Inferior parietal cortex (tissue), 1 donor: ENCODE data around the gene IRS2.

Source experiments
- DNase-seq: peaks from one replicate; pipeline ENCODE4 v3.0.0-alpha.2; 2016; ENCODE audit errors: extremely low spot score

Gene IRS2

DNA sequence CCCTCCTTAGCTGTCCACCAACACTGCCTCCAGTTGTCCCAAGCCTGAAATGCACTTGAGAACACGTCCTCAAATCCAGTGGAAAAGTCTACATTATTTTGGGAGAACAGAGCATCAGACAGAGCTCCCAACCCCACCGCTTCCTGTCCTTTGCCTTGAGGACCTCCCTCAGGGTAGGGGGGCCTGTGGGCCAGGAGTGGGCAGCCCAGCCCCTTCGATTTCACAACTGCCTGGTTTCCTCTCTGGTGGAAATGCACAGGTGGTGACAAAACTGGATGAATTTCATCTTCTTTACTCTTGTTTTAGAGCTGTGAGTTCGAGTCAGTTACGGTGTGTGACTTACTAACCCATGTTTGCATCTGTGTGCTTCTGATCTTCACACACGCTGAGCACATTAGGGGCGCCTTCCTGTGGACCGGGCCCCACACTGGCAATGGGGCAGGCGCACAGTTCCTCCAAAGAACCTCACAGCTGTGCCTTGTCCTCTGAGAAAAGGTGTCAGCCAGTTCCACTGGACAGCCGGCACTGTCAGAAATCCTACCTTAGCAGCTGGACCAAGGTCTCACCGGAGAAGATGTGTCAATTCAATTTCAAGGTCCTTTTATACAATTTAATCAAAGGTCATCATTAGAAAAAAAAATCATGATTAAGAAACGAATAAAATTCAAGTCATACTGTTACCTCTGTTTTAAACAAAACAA lies 80.2 kb downstream of the IRS2 start:
- DNase-seq = no peak

DNA sequence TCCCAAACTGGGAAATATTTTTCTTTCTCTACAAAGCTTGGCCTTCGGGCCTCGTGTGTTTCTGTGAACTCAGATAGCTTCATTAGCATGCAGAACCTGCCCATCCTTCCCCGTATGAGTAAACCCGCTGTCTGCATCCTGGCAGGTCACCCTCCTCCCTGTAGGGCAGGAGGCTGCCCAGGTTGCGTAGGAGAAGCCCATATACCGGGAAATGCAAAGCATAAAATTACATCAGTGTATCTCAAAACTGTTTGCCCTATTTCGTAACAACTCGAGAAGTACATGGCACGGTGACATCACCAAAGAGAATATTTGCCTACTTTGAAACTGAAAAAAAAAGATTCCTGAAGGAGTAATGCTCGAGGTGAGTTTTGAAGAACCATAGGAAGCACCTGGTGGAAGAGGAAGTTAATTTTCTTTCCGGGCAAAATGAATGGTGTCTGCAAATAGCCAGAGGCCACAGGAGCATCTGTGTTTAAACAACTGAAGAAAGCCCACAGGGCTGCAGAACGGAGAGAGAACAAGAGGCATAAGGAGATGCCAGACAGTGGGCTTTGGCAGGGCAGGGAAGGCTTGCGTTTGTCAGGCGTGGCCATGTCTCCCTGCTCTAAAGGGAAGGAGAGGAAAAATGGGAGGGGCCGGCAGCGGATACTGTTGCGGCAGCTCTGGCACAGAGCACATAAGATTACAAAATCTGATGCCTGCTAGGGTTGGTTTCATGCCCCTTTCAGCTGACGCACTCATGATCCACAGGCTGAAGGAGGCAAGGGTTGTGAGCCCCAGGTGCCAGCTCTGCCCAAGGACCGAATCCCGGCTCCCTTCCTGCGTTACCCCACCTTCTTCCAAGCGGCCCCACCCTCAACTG lies 81.4 kb downstream of the IRS2 start:
- no peak for DNase-seq

DNA sequence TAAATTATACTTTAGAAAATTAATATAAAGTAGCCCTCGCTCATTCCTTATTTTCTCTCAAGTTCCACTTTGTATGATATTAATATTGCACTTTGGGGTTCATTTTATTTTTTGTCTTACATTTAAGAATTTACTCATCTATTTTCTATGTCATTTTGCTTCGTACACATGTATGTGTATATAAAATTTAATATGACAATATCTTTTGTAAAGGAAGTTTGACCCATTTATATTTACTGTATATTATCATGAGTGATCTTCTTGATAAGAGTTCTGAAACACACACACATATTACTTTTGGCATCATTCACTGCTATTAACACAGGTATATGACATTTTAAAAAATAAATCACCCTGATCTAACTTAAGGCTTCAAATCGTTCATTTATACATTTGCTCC lies 83.1 kb downstream of the IRS2 start:
- DNase-seq = no peak
